ENCODE measurements around the gene TTC3. TPM values are rescaled to one million over a fixed set of nuclear protein-coding genes. Genes with fewer than 3 reads are reported as not detected.
"Not testable (repeated sequence)": the region's sequence is repeated elsewhere in the genome, so short reads cannot be mapped to it uniquely, and the experiment has no call there.

The TTC3 gene
- total RNA-seq, 1 donor from 2014 or later, result 44.3 TPM

DNA sequence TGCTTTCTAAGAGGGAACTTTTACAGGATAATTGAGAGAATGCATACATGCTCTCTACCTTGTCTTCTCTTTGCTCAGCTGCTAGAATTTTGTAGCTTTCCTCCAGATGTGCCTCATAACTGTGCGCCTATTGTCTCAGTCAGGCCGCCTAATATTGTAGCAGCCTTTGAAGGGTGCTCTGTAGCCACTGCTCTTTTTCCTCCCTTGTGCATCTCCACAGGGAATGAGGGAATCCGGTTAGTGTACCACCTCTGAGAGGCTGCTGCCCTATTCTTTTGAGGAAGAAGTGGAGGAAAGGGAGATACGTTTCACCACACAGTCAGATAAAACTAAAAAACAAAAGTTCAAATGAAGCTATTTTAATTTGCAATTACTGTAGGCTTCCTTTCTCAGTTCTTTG, 22.8 kb downstream of the TTC3 start:
- Histone ChIP-seq H3K27me3 (ENCODE audit: low read depth) (no peaks in the 10 kb centered on the region), H3K27ac (replicated peaks) (no peak overlapping the region), H3K36me3 (peaks cover 52% of the 10 kb centered on the region), H3K4me1 (no peaks in the 10 kb centered on the region), H3K4me3 (no peak overlapping the region), H3K9me3 (replicated peaks) (no peaks in the 10 kb centered on the region)
- no peak for DNase-seq
- intact Hi-C loops (cut with micrococcal nuclease), result no loop called here
- TF ChIP-seq, protein P1, sequence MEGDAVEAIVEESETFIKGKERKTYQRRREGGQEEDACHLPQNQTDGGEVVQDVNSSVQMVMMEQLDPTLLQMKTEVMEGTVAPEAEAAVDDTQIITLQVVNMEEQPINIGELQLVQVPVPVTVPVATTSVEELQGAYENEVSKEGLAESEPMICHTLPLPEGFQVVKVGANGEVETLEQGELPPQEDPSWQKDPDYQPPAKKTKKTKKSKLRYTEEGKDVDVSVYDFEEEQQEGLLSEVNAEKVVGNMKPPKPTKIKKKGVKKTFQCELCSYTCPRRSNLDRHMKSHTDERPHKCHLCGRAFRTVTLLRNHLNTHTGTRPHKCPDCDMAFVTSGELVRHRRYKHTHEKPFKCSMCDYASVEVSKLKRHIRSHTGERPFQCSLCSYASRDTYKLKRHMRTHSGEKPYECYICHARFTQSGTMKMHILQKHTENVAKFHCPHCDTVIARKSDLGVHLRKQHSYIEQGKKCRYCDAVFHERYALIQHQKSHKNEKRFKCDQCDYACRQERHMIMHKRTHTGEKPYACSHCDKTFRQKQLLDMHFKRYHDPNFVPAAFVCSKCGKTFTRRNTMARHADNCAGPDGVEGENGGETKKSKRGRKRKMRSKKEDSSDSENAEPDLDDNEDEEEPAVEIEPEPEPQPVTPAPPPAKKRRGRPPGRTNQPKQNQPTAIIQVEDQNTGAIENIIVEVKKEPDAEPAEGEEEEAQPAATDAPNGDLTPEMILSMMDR (IDR thresholded peaks at IDR 0.05; ENCODE audit: borderline replicate concordance), result no peak

DNA sequence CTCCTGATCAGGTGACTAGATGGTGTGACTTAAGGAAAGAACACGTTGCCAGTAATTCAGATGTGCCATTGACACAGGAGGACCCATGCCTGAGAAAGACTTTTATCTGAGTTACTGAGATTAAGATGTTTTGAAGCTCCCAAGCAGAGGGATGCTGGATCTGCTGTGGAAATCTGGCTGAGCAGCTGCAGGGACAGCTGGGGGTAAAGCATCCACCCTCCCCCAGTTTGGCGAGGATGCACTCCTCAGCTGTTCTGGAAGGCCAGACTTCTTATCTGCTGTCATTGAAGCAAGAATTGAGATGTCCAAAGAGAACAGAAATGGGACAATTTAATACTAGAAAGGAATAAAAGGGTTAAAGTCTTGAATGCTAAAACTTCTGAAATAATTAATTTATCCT, 25.7 kb downstream of the TTC3 start:
- Histone ChIP-seq H3K27ac (replicated peaks) (no peak overlapping the region), H3K27me3 (ENCODE audit: low read depth) (no peaks in the 10 kb centered on the region), H3K9me3 (replicated peaks) (no peaks in the 10 kb centered on the region), H3K4me1 (no peaks in the 10 kb centered on the region), H3K36me3 (peaks cover 41% of the 10 kb centered on the region), H3K4me3 (no peak overlapping the region)
- TF ChIP-seq, protein P1 (IDR thresholded peaks at IDR 0.05; ENCODE audit: borderline replicate concordance), result no peak
- DNase-seq, result no peak
- intact Hi-C loops (cut with micrococcal nuclease), result no loop called here

DNA sequence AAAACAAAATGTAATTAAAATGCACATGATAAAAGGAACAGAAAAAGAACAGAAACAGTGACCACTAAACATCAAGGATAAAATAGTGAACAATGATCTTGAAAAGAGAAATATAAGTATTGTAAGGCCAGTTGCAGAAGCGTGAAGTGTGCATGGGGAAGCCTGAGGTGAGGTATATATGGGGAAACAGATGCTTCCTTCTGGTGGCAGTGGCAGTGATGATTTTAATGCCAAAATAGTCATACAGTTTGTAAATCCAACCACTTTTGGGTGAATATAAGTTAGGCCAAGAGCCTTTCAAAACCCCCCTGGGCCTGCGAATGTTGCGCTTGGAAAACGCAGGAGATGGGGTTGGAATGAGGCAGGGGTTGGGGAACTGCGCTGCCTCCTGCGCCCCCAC, 27.3 kb downstream of the TTC3 start:
- Histone ChIP-seq H3K9me3 (replicated peaks) (no peaks in the 10 kb centered on the region), H3K27ac (replicated peaks) (no peak overlapping the region), H3K4me1 (no peaks in the 10 kb centered on the region), H3K27me3 (ENCODE audit: low read depth) (no peaks in the 10 kb centered on the region), H3K4me3 (no peak overlapping the region), H3K36me3 (peaks cover 40% of the 10 kb centered on the region)
- TF ChIP-seq, protein P1 (IDR thresholded peaks at IDR 0.05; ENCODE audit: borderline replicate concordance), result no peak
- intact Hi-C loops (cut with micrococcal nuclease), result no loop called here
- DNase-seq, result no peak

DNA sequence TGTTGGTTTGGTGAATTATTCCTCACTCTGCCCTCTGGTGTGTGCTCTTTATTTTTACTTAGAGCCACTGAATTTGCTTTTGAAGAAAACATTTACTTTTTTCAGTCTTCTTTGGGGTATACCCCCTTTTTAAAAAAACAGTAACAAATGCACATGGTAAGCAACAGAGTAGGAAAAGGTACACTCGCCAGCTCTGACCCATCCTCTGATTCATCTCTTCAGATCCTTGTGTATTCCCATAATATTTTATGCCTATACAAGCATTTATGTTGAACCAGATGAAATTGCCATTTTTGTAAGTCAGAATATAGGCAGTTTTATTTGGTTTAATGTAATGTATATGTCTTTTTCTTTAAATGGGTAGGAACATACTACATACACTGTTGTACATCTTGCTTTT, 28.3 kb downstream of the TTC3 start:
- TF ChIP-seq, protein P1 (IDR thresholded peaks at IDR 0.05; ENCODE audit: borderline replicate concordance), result no peak
- Histone ChIP-seq H3K36me3 (peaks cover 29% of the 10 kb centered on the region), H3K9me3 (replicated peaks) (no peaks in the 10 kb centered on the region), H3K27ac (replicated peaks) (no peak overlapping the region), H3K4me3 (no peak overlapping the region), H3K4me1 (no peaks in the 10 kb centered on the region), H3K27me3 (ENCODE audit: low read depth) (no peaks in the 10 kb centered on the region)
- DNase-seq, result no peak
- intact Hi-C loops (cut with micrococcal nuclease), result no loop called here

DNA sequence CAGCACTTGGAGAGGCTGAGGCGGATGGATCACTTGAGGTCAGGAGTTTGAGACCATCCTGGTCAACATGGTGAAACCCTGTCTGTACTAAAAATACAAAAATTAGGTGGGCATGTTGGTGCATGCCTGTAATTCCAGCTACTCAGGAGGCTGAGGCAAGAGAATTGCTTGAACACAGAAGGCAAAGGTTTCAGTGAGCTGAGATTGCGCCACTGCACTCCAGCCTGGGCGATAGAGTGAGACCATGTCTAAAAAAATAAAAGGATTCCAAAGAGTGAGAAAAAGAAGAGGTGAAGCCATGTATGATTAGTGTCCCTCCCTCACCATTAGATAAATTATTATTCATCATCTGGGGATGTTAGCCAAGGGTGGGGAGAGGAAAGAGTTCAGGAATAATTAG, 29.7 kb downstream of the TTC3 start:
- H3K36me3 ChIP-seq, result peaks cover 15% of the 10 kb centered on the region
- H3K4me3 ChIP-seq; DNase-seq; H3K27me3 ChIP-seq (ENCODE audit: low read depth); H3K27ac ChIP-seq (replicated peaks); H3K9me3 ChIP-seq (replicated peaks); intact Hi-C loops (cut with micrococcal nuclease); H3K4me1 ChIP-seq: not testable (repeated sequence)

DNA sequence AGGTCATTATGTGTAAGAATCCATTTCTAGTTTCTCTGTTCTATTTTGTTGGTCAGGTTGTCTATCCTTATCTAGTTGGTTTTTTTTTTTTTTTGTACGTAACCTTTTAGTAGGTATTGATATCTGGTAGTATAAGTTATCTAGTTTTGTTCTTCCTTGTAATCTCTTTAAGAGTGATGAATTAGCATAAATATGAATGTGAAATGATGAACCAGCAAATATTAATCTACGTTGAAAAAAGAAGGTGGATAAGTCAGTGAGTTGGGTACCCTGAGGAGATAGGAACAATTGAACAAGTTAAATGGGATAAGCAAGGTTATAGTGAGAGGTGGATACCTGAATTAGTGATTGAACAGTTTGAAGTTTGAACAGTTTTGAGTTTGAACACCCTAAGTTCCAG, 33.9 kb downstream of the TTC3 start:
- peaks cover 10% of the 10 kb centered on the region for H3K9me3 ChIP-seq (replicated peaks)
- peaks cover 12% of the 10 kb centered on the region for H3K36me3 ChIP-seq
- no peak overlapping the region for H3K27ac ChIP-seq (replicated peaks)
- intact Hi-C loops (cut with micrococcal nuclease), result no loop called here
- H3K4me1 ChIP-seq, result no peaks in the 10 kb centered on the region
- no peak overlapping the region for H3K4me3 ChIP-seq
- no peaks in the 10 kb centered on the region for H3K27me3 ChIP-seq (ENCODE audit: low read depth)
- DNase-seq, result no peak
- TF ChIP-seq, protein P1 (IDR thresholded peaks at IDR 0.05; ENCODE audit: borderline replicate concordance), result no peak

DNA sequence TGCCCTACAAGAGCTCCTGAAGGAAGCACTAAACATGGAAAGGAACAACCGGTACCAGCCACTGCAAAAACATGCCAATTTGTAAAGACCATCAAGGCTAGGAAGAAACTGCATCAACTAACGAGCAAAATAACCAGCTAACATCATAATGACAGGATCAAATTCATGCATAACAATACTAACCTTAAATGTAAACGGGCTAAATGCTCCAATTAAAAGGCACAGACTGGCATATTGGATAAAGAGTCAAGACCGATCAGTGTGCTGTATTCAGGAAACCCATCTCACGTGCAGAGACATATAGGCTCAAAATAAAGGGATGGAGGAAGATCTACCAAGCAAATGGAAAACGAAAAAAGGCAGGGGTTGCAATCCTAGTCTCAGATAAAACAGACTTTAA, 38.0 kb downstream of the TTC3 start:
- intact Hi-C loops (cut with micrococcal nuclease); H3K4me3 ChIP-seq; H3K4me1 ChIP-seq; H3K9me3 ChIP-seq (replicated peaks); H3K27me3 ChIP-seq (ENCODE audit: low read depth); H3K27ac ChIP-seq (replicated peaks); DNase-seq: not testable (repeated sequence)
- H3K36me3 ChIP-seq, result peaks cover 19% of the 10 kb centered on the region

DNA sequence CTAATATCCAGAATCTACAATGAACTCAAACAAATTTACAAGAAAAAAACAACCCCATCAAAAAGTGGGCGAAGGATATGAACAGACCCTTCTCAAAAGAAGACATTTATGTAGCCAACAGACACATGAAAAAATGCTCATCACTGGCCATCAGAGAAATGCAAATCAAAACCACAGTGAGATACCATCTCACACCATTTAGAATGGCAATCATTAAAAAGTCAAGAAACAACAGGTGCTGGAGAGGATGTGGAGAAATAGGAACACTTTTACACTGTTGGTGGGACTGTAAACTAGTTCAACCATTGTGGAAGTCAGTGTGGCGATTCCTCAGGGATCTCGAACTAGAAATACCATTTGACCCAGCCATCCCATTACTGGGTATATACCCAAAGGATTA, 41.2 kb downstream of the TTC3 start:
- peaks cover 11% of the 10 kb centered on the region for H3K36me3 ChIP-seq
- H3K4me1 ChIP-seq; DNase-seq; H3K27ac ChIP-seq (replicated peaks); H3K9me3 ChIP-seq (replicated peaks); intact Hi-C loops (cut with micrococcal nuclease); H3K27me3 ChIP-seq (ENCODE audit: low read depth); H3K4me3 ChIP-seq: not testable (repeated sequence)

DNA sequence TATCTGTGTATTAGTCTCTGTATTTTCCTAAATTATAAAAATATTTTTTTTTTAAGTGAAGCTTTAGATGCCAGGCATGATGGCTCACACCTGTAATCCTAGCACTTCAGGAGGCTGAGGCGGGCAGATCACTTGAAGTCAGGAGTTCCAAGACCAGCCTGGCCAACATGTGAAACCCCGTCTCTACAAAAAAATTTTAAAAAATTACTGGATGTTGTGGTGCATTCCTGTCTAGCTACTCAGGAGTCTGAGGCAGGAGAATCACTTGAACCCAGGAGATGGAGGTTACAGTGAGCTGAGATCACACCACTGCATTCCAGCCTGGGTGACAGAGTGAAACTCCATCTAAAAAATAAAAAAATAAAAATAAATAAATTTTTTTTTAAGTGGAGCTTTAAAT, 43.4 kb downstream of the TTC3 start:
- H3K4me3 ChIP-seq; H3K36me3 ChIP-seq; H3K9me3 ChIP-seq (replicated peaks); DNase-seq; H3K27ac ChIP-seq (replicated peaks); H3K27me3 ChIP-seq (ENCODE audit: low read depth); intact Hi-C loops (cut with micrococcal nuclease); H3K4me1 ChIP-seq: not testable (repeated sequence)
